NOMO-1 treated with dmso at 0.1 percent for 144 hours (cell line): ENCODE results near the gene PROKR2.

Source experiments
- DNase-seq: peaks from one replicate; lab custom pipeline; 2025; ENCODE audit not compliant: unreplicated experiment; lab: John Stamatoyannopoulos, UW

Gene PROKR2

DNA sequence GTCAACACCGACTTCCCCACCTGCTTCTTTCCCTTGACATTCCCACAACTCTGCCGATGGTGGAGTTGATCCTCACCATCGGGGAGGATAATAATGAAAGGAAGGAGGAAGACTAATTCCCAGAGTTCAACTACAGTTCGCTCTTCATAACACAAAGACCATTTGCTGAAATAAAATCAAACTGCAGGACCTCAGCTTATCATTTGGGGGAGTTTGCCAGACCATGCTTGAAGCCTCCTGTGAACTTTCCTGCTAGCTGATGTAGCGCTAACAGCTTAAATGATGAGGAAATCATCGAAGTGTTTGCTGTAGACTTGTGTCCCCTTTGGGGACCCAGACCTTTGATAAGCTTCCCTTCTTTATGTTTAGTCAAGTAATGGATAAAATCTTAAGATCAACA lies 26.2 kb downstream of the PROKR2 start:
- no peak for DNase-seq

DNA sequence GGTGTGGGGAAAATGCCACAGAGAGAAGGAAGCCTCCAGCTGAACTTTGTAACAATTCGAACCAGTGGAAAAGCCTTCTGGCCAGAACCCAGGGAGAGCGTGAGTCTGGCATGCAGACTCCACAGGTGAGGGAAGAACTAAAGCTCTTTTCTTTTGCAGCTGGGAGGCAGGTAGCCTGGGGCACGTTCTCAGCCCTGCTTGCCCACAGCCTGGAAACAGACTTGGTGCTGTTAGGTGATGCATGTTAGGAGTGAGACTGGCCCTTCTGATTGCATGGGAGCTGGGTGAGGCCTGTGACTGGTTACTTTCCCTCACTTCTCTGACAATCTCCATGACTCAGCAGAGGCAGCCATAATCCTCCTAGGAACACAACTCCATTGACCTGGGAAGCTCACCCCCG lies 34.2 kb downstream of the PROKR2 start:
- DNase-seq: no peak

DNA sequence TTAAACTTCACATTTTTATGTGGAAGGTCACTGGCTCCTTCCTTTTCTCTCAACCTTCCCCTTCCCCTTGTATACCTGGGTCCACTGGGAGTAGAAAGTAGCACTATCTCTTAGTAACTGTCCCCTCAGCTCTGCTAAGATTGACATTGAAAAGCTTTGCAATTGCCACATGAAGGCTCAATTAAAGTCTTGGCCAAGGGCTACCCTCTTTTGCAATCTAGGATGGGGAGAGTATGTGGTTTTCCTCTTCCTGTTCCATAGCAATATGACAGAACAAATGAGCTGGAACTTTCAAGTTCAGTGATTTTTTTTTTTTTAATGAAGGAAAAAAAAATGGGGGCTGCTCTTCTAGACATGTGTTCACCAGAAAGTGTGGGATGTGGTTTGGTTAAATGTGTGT lies 37.1 kb downstream of the PROKR2 start:
- peak; percentile 75 for DNase-seq

DNA sequence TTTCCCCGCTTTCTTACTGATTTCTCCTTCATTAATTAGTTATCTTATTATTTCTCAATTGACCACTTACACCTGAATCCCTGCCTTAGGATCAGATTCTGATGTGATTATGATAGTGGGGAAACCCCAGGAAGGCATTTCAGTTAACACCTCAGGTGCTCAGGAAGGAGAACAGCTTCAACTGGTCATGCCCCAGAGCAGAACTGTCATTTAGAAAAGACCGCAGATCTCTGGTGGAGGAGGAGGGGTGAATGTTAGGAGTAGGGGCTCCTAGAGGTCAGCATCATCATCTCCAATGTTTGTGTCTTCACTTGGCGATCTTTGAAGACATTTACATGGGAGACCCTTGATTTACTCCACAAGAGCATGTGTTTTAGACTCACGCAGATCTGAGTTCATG lies 44.5 kb downstream of the PROKR2 start:
- no peak for DNase-seq

DNA sequence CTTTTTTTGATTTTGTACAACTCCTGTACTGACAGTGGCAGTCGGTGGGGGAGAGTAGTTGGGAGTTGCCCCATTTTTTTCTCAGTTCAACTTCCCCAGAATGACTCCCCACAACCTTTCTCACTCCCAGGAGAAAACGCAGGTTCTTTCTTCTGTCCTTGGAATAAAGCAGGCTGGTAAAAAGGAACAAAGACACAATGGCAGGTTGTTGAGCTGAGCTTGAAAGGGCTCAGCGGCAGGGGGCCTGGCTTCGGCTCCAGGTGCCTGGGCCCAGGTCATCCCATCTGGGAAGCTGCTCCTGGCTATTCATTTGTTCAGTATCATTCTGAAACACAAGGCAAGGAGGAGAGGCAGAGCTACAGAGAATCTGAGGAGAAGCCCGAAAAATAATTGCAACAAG lies 46.2 kb downstream of the PROKR2 start:
- no peak for DNase-seq

DNA sequence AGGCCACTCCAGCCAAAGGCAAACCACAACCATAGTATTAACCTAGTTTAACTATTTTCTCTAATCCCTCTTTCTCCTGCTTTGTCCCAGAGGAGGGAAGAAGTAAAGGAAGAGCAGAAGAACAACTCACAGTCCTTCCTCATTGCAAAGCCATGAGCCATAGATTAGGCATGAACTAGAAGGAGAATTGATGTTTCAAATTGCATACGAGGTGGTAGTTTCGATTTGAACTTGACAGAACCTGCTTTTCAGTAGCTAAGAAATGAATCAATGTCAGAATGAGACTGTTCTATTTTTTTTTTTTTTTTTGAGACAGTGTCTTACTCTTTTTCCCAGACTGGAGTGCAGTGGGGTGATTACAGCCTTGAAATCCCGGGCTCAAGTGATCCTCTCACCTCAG lies 48.3 kb downstream of the PROKR2 start:
- DNase-seq: no peak

DNA sequence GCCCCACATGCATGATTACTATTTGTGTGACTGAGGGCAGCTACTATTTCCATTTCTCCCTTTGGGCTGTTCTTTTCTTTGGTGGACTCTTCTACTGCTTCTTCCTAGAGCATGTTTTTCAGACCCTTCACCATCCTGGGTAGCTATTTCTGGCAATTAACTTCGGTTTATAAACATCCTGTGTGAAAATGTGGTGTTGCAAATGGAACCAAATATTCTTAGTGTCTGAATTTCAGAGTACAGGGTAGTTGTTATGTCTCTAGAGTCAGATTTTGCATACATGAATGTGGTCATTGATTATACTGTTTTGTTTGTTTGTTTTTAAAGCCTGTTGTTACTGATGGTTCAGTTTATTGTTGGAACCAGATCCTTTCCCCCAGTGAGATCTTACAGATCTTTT lies 49.7 kb downstream of the PROKR2 start:
- no peak for DNase-seq
